Tibial artery (tissue), 4 donors: ENCODE measurements around the gene MTMR3.

Source experiments
- DNase-seq, 2 donors: peaks; one replicate each; pipeline ENCODE4 v3.0.0-alpha.2; 2019
- H3K27ac ChIP-seq, 2 donors: fragments of 200-600 bp; sonication (generic) in 1 of 2; 1 replicate in 1 of 2; 2 replicates in 1 of 2; pipeline ENCODE4 v1.5.1; 2018 to 2019; ENCODE audit warnings: mild to moderate bottlenecking in 1 of 2
- H3K27me3 ChIP-seq, 2 donors: fragments of 200-600 bp; sonication (generic) in 1 of 2; one replicate each; pipeline versions ENCODE4 v1.5.1 to v1.6.0; 2016 to 2019
- H3K36me3 ChIP-seq, 3 donors: fragments of 200-600 bp; sonication (generic) in 2 of 3; one replicate each; pipeline ENCODE4 v1.5.1; 2016 to 2019; ENCODE audit warnings: mild to moderate bottlenecking in 2 of 3
- H3K4me1 ChIP-seq, 4 donors: fragments of 200-600 bp; sonication (generic) in 2 of 4; 1 replicate in 3 of 4; 2 replicates in 1 of 4; pipeline ENCODE4 v1.5.1; 2016 to 2019
- H3K4me3 ChIP-seq, 2 donors: fragments of 200-600 bp; sonication (generic) in 1 of 2; 1 replicate in 1 of 2; 2 replicates in 1 of 2; pipeline ENCODE4 v1.5.1; 2018 to 2019; ENCODE audit warnings: mild to moderate bottlenecking in 2 of 2
- H3K9me3 ChIP-seq, 3 donors: fragments of 200-600 bp; sonication (generic) in 1 of 3; one replicate each; pipeline ENCODE4 v1.5.1; 2016 to 2019
- intact Hi-C: fragments of 100-400 bp; cut with DNase I; formaldehyde crosslinking; loops from one replicate; pipeline ENCODE4 v1.15.0; 2023; ENCODE audit warnings: low total_unique reads
- TF ChIP-seq, protein P1 (sequence below), 2 experiments: fragments of 200-600 bp in 1 of 2; fragments of 450-650 bp in 1 of 2; IDR thresholded peaks; one replicate each; pipeline ENCODE4 v1.5.1; 2017 to 2019; ENCODE audit warnings: antibody characterized with exemption in 2 of 2, mild to moderate bottlenecking in 1 of 2, moderate library complexity in 1 of 2

The MTMR3 gene

DNA sequence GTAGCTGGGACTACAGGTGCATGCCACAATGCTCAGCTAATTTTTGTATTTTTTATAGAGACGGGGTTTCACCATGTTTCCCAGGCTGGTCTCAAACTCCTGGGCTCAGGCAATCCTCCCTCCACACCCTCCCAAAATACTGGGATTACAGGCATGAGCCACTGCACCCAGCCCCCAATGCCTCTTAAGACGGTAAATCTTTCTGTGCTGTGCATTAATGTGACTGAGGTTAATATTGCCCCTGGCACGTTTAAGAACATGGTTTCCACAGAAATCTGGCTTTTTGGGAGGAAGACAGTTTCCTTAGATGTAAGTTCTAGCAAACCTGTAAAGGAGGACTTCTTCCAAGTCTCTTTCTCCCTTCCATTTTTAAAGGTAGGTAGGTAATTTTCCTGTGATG lies 191.2 kb downstream of the MTMR3 start:
- H3K27me3 ChIP-seq: peaks cover 0 to 13% of the 10 kb centered on the region in 2 donors
- TF ChIP-seq, protein P1, sequence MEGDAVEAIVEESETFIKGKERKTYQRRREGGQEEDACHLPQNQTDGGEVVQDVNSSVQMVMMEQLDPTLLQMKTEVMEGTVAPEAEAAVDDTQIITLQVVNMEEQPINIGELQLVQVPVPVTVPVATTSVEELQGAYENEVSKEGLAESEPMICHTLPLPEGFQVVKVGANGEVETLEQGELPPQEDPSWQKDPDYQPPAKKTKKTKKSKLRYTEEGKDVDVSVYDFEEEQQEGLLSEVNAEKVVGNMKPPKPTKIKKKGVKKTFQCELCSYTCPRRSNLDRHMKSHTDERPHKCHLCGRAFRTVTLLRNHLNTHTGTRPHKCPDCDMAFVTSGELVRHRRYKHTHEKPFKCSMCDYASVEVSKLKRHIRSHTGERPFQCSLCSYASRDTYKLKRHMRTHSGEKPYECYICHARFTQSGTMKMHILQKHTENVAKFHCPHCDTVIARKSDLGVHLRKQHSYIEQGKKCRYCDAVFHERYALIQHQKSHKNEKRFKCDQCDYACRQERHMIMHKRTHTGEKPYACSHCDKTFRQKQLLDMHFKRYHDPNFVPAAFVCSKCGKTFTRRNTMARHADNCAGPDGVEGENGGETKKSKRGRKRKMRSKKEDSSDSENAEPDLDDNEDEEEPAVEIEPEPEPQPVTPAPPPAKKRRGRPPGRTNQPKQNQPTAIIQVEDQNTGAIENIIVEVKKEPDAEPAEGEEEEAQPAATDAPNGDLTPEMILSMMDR (IDR thresholded peaks at IDR 0.05): no peak
- no peak overlapping the region for H3K4me3 ChIP-seq
- H3K4me1 ChIP-seq: no peaks in the 10 kb centered on the region
- intact Hi-C loops: no loop called here
- no peaks in the 10 kb centered on the region for H3K36me3 ChIP-seq
- H3K9me3 ChIP-seq: no peaks in the 10 kb centered on the region
- no peak for DNase-seq
- no peak overlapping the region for H3K27ac ChIP-seq

DNA sequence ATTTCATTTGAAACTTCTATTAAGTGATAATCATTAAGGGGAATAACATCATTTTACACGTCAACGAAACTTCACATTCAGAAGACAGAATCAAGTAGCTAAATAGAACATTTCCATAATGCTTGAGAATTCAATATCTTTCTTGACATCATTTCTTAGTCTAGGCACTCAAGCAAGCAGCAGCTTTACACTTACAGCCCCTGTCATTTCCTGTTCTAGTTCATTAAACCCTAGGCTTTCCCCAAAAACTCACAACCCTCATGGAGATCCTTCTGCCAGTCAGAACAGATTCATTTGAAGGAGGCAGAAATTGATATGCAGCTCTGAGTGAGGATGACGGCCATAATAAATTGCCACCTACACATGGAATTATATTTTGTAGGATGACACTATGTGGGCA lies 192.0 kb downstream of the MTMR3 start:
- intact Hi-C loops: no loop called here
- TF ChIP-seq, protein P1 (IDR thresholded peaks at IDR 0.05): no peak
- H3K9me3 ChIP-seq: no peaks in the 10 kb centered on the region
- H3K4me1 ChIP-seq: peaks cover 0 to under 1% (median 0%) of the 10 kb centered on the region in 4 donors
- no peak overlapping the region for H3K4me3 ChIP-seq
- DNase-seq: no peak
- H3K27me3 ChIP-seq: peaks cover 0 to 22% of the 10 kb centered on the region in 2 donors
- no peaks in the 10 kb centered on the region for H3K36me3 ChIP-seq
- H3K27ac ChIP-seq: no peak overlapping the region

DNA sequence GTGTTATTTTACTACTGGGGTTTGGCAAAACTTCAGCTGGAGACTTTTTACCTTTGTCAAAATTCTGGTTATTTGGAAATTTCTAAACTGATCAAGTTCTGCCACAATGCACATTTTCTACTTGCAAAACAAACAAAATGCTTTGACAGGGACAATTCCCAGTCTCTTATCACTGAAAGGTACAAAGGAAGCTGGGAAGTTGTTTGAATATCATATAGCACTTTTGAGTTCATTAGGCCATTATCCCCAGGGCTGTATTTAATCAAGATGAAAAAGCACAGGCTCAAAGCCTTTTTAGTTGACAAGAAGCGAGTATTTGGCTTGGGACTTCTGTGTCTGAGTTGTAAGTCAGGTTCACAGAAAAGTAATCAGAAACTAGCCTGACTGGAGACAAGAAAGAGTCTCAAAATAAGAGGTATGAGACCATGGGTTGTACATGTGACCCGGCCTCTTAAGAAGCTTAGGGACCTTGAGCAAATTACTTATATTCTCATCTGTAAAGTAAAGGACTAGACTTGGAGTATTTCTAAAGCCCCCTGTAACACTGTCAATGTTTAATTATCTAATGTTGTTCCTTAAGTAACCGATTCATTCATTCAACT lies 194.4 kb downstream of the MTMR3 start:
- Histone ChIP-seq H3K4me3 (no peak overlapping the region), H3K27ac (no peak overlapping the region), H3K9me3 (no peaks in the 10 kb centered on the region), H3K4me1 (peaks cover 0 to 3% (median 0%) of the 10 kb centered on the region in 4 donors), H3K36me3 (no peaks in the 10 kb centered on the region), H3K27me3 (peaks cover 0 to 32% of the 10 kb centered on the region in 2 donors)
- DNase-seq: no peak
- TF ChIP-seq, protein P1 (IDR thresholded peaks at IDR 0.05): no peak
- intact Hi-C loops: no loop called here

DNA sequence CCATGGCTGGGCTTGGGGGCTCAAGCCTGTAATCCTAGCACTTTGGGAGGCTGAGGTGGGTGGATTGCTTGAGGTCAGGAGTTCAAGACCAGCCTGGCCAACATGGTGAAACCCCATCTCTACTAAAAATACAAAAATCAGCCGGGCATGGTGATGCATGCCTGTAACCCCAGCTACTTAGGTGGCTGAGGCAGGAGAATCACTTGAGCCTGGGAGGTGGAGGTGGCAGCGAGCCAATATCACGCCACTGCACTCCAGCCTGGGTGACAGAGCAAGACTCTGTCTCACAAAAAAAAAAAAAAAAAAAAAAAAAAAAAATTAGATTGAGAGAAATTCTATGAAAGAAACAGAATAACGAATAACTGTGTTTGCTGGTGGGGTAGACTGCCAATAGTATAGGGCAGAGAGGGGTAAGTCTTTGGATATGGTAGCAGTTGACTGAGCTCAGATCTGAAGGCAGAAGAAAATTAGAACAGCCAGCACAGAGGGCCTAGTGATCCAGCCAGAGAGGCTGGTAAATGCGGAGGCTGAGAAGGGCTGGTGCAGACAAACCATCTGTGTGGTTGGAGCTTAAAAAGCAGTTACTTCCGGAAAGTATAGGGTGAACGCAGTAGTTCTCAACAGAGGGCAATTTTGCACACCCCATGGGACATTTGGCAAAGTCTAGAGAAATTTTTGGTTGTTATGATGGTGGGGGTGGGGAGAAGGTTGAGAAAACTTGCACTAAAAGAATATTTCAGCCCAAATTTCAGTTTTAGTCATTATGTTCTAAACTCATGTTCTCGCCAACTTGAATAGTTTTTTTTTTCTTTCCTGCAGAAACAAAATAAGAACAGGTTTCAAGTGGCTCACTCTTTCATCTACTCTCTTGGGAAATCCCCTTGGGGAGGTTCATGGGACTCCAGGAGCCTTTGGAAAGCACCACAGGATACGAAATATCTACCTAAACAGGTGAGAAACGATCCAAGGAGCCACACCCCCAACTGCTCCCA lies 195.6 kb downstream of the MTMR3 start:
- Histone ChIP-seq H3K27ac (no peak overlapping the region), H3K36me3 (no peaks in the 10 kb centered on the region), H3K4me3 (no peak overlapping the region), H3K9me3 (no peaks in the 10 kb centered on the region), H3K4me1 (peaks cover 0 to 3% (median 0%) of the 10 kb centered on the region in 4 donors), H3K27me3 (peaks cover 0 to 32% of the 10 kb centered on the region in 2 donors)
- intact Hi-C loops: no loop called here
- DNase-seq: no peak
- TF ChIP-seq, protein P1 (IDR thresholded peaks at IDR 0.05): no peak

DNA sequence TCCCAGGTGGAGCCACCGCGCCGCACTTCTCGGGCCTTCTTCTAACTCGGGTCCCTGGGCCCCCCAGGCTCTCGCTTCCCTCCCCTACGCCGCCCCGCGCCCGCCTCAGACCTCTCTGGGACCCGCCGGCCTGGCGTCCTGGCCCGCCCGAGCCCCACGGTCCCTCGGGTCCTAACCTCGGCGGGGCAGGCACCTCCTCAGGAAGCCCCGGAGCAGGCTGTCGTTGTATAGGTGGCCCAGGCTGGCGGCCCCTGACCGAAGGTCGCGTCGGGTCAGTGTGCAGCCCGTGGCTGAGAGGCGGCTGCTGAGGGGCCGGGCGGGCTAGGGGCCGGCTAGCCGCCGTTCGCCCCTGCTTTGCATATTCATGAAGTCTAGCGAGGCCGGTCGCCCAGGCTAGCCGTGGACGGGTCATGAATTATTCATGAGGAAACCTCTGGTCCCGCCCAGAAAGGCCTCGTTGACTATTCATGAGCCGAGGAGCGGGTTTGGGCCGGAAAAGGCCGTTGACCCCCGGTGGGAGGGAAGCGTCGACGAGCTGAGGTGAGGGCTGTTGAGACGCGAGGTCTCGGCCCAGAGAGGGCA lies 197.1 kb downstream of the MTMR3 start, which contains the start of gene HORMAD2:
TSS of gene HORMAD2 (plus strand) at position 513 of the 582 bp plus-strand sequence. CDS start 13,489 bp downstream, outside the sequence.
- TF ChIP-seq, protein P1 (IDR thresholded peaks at IDR 0.05): no peak
- intact Hi-C loops: loop anchor here (10.0 kb wide), 1 partner anchor 445 kb away; no protein-coding TSS in a partner anchor
- Histone ChIP-seq H3K4me3 (no peak within 1 kb of the TSS), H3K4me1 (peaks cover 0 to 3% (median 0%) of the 10 kb centered on the region in 4 donors), H3K27me3 (peaks cover 0 to 38% of the 10 kb centered on the region in 2 donors), H3K9me3 (no peaks in the 10 kb centered on the region), H3K36me3 (no peaks in the 10 kb centered on the region), H3K27ac (no peak within 1 kb of the TSS)
- no peak for DNase-seq
